Prostate gland (tissue), 2 donors: ENCODE measurements around the gene RUVBL1.

Experiments
- CTCF ChIP-seq, 4 experiments: fragments of 200-600 bp in 2 of 4; fragments of 450-650 bp in 2 of 4; sonication (generic) in 2 of 4; IDR thresholded peaks; 1 replicate in 3 of 4; 2 replicates in 1 of 4; pipeline ENCODE4 v1.5.1; 2016 to 2019; ENCODE audit warnings: antibody characterized with exemption in 4 of 4, mild to moderate bottlenecking in 2 of 4, moderate library complexity in 2 of 4
- POLR2A ChIP-seq: fragments of 450-650 bp; IDR thresholded peaks from one replicate; pipeline ENCODE4 v1.6.1; 2016; ENCODE audit warnings: antibody characterized with exemption, mild to moderate bottlenecking

- TF ChIP-seq CTCF (IDR thresholded peaks at IDR 0.05) (no peak), POLR2A (no peak)
Observed at GRCh38 chr3:128113817-128114794, 9.5 kb downstream of the RUVBL1 start.
